ENCODE measurements around the gene LDLRAD4. TPM values are rescaled to one million over a fixed set of nuclear protein-coding genes. Genes with fewer than 3 reads are reported as not detected.

Gene LDLRAD4
- total RNA-seq, 1 experiment from 2014 or later: 3.6 TPM

GRCh38 chr18:13418013-13418710 lies 199.6 kb downstream of the LDLRAD4 start:
- Histone ChIP-seq H3K9me3 (ENCODE audit: low read depth, low read length, poor library complexity, severe bottlenecking) (no peaks in the 10 kb centered on the region), H3K27ac (ENCODE audit: low read depth, low read length, poor library complexity, severe bottlenecking) (no peak overlapping the region), H3K4me1 (ENCODE audit: insufficient read depth, low read length, poor library complexity, severe bottlenecking) (no peaks in the 10 kb centered on the region), H3K36me3 (ENCODE audit: insufficient read depth, low read length, poor library complexity, severe bottlenecking) (no peaks in the 10 kb centered on the region), H3K27me3 (replicated peaks; ENCODE audit: insufficient read depth, low read depth, low read length, poor library complexity) (no peaks in the 10 kb centered on the region), H3K4me3 (ENCODE audit: low read depth, low read length, poor library complexity, severe bottlenecking) (no peak overlapping the region)
- POLR2A ChIA-PET (ENCODE audit: low non-redundant PET): interaction anchor here (0.6 kb wide), 1 partner anchor 35 kb away, joined by 3 read pairs; no protein-coding TSS in a partner anchor
- intact Hi-C loops (cut with micrococcal nuclease; ENCODE audit: unreplicated experiment): no loop called here
- CTCF ChIA-PET: no interaction called here
- no peak for TF ChIP-seq CTCF (conservative IDR thresholded peaks at IDR 0.05; ENCODE audit: low read depth, low read length)
- no peak for TF ChIP-seq EZH2 (IDR thresholded peaks at IDR 0.05; ENCODE audit: borderline replicate concordance, low read depth, low read length, poor library complexity, severe bottlenecking)
- no peak for DNase-seq (ENCODE audit: low spot score)
- BruUV-seq (replicated peaks): no TSS peak

GRCh38 chr18:13420969-13421686 lies 202.6 kb downstream of the LDLRAD4 start:
- DNase-seq (ENCODE audit: low spot score): no peak
- CTCF ChIA-PET: no interaction called here
- Histone ChIP-seq H3K36me3 (ENCODE audit: insufficient read depth, low read length, poor library complexity, severe bottlenecking) (no peaks in the 10 kb centered on the region), H3K9me3 (ENCODE audit: low read depth, low read length, poor library complexity, severe bottlenecking) (no peaks in the 10 kb centered on the region), H3K27ac (ENCODE audit: low read depth, low read length, poor library complexity, severe bottlenecking) (no peak overlapping the region), H3K27me3 (replicated peaks; ENCODE audit: insufficient read depth, low read depth, low read length, poor library complexity) (no peaks in the 10 kb centered on the region), H3K4me1 (ENCODE audit: insufficient read depth, low read length, poor library complexity, severe bottlenecking) (no peaks in the 10 kb centered on the region), H3K4me3 (ENCODE audit: low read depth, low read length, poor library complexity, severe bottlenecking) (no peak overlapping the region)
- no TSS peak for BruUV-seq (replicated peaks)
- intact Hi-C loops (cut with micrococcal nuclease; ENCODE audit: unreplicated experiment): no loop called here
- POLR2A ChIA-PET (ENCODE audit: low non-redundant PET): no interaction called here
- TF ChIP-seq CTCF (conservative IDR thresholded peaks at IDR 0.05; ENCODE audit: low read depth, low read length) (no peak), EZH2 (IDR thresholded peaks at IDR 0.05; ENCODE audit: borderline replicate concordance, low read depth, low read length, poor library complexity, severe bottlenecking) (no peak)

- Histone ChIP-seq H3K27ac (ENCODE audit: low read depth, low read length, poor library complexity, severe bottlenecking) (no peak overlapping the region), H3K27me3 (replicated peaks; ENCODE audit: insufficient read depth, low read depth, low read length, poor library complexity) (no peaks in the 10 kb centered on the region), H3K4me1 (ENCODE audit: insufficient read depth, low read length, poor library complexity, severe bottlenecking) (no peaks in the 10 kb centered on the region), H3K9me3 (ENCODE audit: low read depth, low read length, poor library complexity, severe bottlenecking) (no peaks in the 10 kb centered on the region), H3K36me3 (ENCODE audit: insufficient read depth, low read length, poor library complexity, severe bottlenecking) (no peaks in the 10 kb centered on the region), H3K4me3 (ENCODE audit: low read depth, low read length, poor library complexity, severe bottlenecking) (no peak overlapping the region)
- ChIA-PET POLR2A (ENCODE audit: low non-redundant PET) (no interaction called here), CTCF (no interaction called here)
- intact Hi-C loops (cut with micrococcal nuclease; ENCODE audit: unreplicated experiment): no loop called here
- no peak for TF ChIP-seq EZH2 (IDR thresholded peaks at IDR 0.05; ENCODE audit: borderline replicate concordance, low read depth, low read length, poor library complexity, severe bottlenecking)
- TF ChIP-seq CTCF (conservative IDR thresholded peaks at IDR 0.05; ENCODE audit: low read depth, low read length): no peak
- DNase-seq (ENCODE audit: low spot score): no peak
- BruUV-seq (replicated peaks): no TSS peak
Observed at GRCh38 chr18:13422541-13423147, 204.1 kb downstream of the LDLRAD4 start.

All from A673 (cell line).